ENCODE results near the gene COA8. TPM values are rescaled to one million over a fixed set of nuclear protein-coding genes. Genes with fewer than 3 reads are reported as not detected.
A peak's percentile ranks its signal among the peaks of the same experiment; 100 is the strongest.

COA8 gene
- total and polyA plus RNA-seq, 9 of the 15 experiments (the other 6 are each of a cell fraction or from before 2014, with no cell fraction given) = 5.0 to 35.3 (median 25.7) TPM

- TF ChIP-seq FIP1L1 (IDR thresholded peaks at IDR 0.05; ENCODE audit: low read depth, low read length, poor library complexity, severe bottlenecking) = no peak
- TF ChIP-seq ATF1 (CRISPR knock-in tag; IDR thresholded peaks at IDR 0.05) = peak; percentile 48; the same call in 1 of the 2 replicates
- peak; percentile 74 for TF ChIP-seq ATF1 (tag; IDR thresholded peaks at IDR 0.05)
- TF ChIP-seq PRPF4 (IDR thresholded peaks at IDR 0.05; ENCODE audit: insufficient read depth, low read depth, low read length, poor library complexity, severe bottlenecking) = no peak
- TF ChIP-seq ELF2 (CRISPR knock-in tag; IDR thresholded peaks at IDR 0.05) = peak; percentile 75
- TF ChIP-seq KDM5B (IDR thresholded peaks at IDR 0.05; ENCODE audit: insufficient replicate concordance, low read depth, low read length) = peak; percentile 24
- TF ChIP-seq FUS (optimal IDR thresholded peaks at IDR 0.05; ENCODE audit: low read depth, low read length) = no peak
- peak; percentile 24; the same call in 1 of the 2 replicates for TF ChIP-seq CREB1 (IDR thresholded peaks at IDR 0.05)
- TF ChIP-seq CREB1 (CRISPR knock-in tag; IDR thresholded peaks at IDR 0.05) = peak; percentile 27; the same call in 1 of the 2 replicates
- no peak for TF ChIP-seq ERF (CRISPR knock-in tag; IDR thresholded peaks at IDR 0.05)
- TF ChIP-seq ZNF77 (CRISPR knock-in tag; IDR thresholded peaks at IDR 0.05) = no peak
- TF ChIP-seq CEBPB (tag; IDR thresholded peaks at IDR 0.05) = no peak
- TF ChIP-seq PHB2 (IDR thresholded peaks at IDR 0.05; ENCODE audit: low read depth) = no peak
- TF ChIP-seq BRD9 (IDR thresholded peaks at IDR 0.05; ENCODE audit: low read depth, partially characterized antibody) = no peak
- TF ChIP-seq HINFP (tag; conservative IDR thresholded peaks at IDR 0.05; ENCODE audit: low read depth) = no peak
- peak; percentile 87 for TF ChIP-seq POLR2G (IDR thresholded peaks at IDR 0.05; ENCODE audit: low read depth, low read length)
- TF ChIP-seq ZFX (CRISPR knock-in tag; IDR thresholded peaks at IDR 0.05) = peak; percentile 72
- TF ChIP-seq PCBP2 (IDR thresholded peaks at IDR 0.05; ENCODE audit: low read depth, low read length, poor library complexity, severe bottlenecking) = no peak
- peak; percentile 90 for TF ChIP-seq CXXC5 (CRISPR knock-in tag; IDR thresholded peaks at IDR 0.05)
- peak; percentile 66 for TF ChIP-seq ETV1 (tag; conservative IDR thresholded peaks at IDR 0.05; ENCODE audit: low read depth)
- no peak for TF ChIP-seq MYNN (IDR thresholded peaks at IDR 0.05)
- no peak for TF ChIP-seq MYNN (CRISPR knock-in tag; IDR thresholded peaks at IDR 0.05)
- TF ChIP-seq TBP (optimal IDR thresholded peaks at IDR 0.05; ENCODE audit: low read depth, low read length) = peak; percentile 30
- no peak for TF ChIP-seq U2AF2 (optimal IDR thresholded peaks at IDR 0.05; ENCODE audit: low read depth, low read length)
- no peak for TF ChIP-seq BRD4 (IDR thresholded peaks at IDR 0.05)
- TF ChIP-seq FOSL1 (tag; conservative IDR thresholded peaks at IDR 0.05) = no peak
- no peak for TF ChIP-seq EP300 (IDR thresholded peaks at IDR 0.05; ENCODE audit: low read length)
- no peak for TF ChIP-seq JUND (IDR thresholded peaks at IDR 0.05; ENCODE audit: borderline replicate concordance, low read depth, low read length)
- no peak for TF ChIP-seq JUND (tag; IDR thresholded peaks at IDR 0.05; ENCODE audit: borderline replicate concordance, low read depth, low read length)
- no peak for TF ChIP-seq FOXJ3 (CRISPR knock-in tag; IDR thresholded peaks at IDR 0.05)
- peak; percentile 34; the same call in 1 of the 2 replicates for TF ChIP-seq EGR1 (conservative IDR thresholded peaks at IDR 0.05)
Measured at GRCh38 chr14:103562429-103563225, at the start of gene COA8, which contains the start of gene BAG5 (continued).
